MCF 10A (cell line): ENCODE measurements around the gene PLA2G4E. TPM values are rescaled to one million over a fixed set of nuclear protein-coding genes. Genes with fewer than 3 reads are reported as not detected.
A peak's percentile ranks its signal among the peaks of the same experiment; 100 is the strongest.

Experiments used
- BruUV-seq: library from RNA; stranded (reverse); fragments of 400-500 nt; replicated peaks from 2 replicates; lab custom pipeline; 2021; lab: Mats Ljungman, UMichigan
- CTCF ChIA-PET: fragments of 300-600 bp; sonication (Branson Sonifier 250); formaldehyde crosslinking; extraction: SDS; loops from one replicate; lab custom pipeline; 2021; ENCODE audit warnings: antibody characterized with exemption, inconsistent platforms; lab: Yijun Ruan, JAX
- POLR2A ChIA-PET: fragments of 300-600, 350-650 bp; sonication (Branson Sonifier 250); formaldehyde crosslinking; extraction: SDS; loops from one replicate; lab custom pipeline; 2020; ENCODE audit warnings: antibody characterized with exemption, inconsistent platforms; lab: Yijun Ruan, JAX
- DNase-seq: peaks from one replicate; pipeline ENCODE4 v3.0.0-alpha.2; 2018; ENCODE audit not compliant: unreplicated experiment
- H3K27ac Mint-ChIP-seq: one replicate; pipeline ENCODE4 v1.8.0; 2022; ENCODE audit warnings: mild to moderate bottlenecking, low read depth, mixed read lengths; ENCODE audit not compliant: unreplicated experiment
- H3K27me3 Mint-ChIP-seq: one replicate; pipeline ENCODE4 v1.8.0; 2022; ENCODE audit warnings: mixed read lengths; ENCODE audit not compliant: insufficient read depth, unreplicated experiment
- H3K36me3 Mint-ChIP-seq: one replicate; pipeline ENCODE4 v1.8.0; 2022; ENCODE audit warnings: mild to moderate bottlenecking, moderate library complexity, mixed read lengths; ENCODE audit not compliant: insufficient read depth, unreplicated experiment
- H3K4me1 Mint-ChIP-seq: one replicate; pipeline ENCODE4 v1.8.0; 2022; ENCODE audit warnings: mixed read lengths; ENCODE audit not compliant: insufficient read depth, unreplicated experiment
- H3K4me3 Mint-ChIP-seq: one replicate; pipeline ENCODE4 v1.8.0; 2022; ENCODE audit warnings: mild to moderate bottlenecking, moderate library complexity, mixed read lengths; ENCODE audit not compliant: unreplicated experiment
- H3K9me3 Mint-ChIP-seq: one replicate; pipeline ENCODE4 v1.8.0; 2022; ENCODE audit warnings: mixed read lengths; ENCODE audit not compliant: unreplicated experiment
- intact Hi-C: fragments of 100-400 bp; cut with micrococcal nuclease; formaldehyde crosslinking; loops from 2 replicates; pipeline ENCODE4 v1.14.1; 2022
- total RNA-seq: library from RNA; stranded (reverse); gene quantifications from 2 replicates; pipeline ENCODE4 v1.2.3, GENCODE V29; 2022
- TF ChIP-seq, protein P1 (sequence below): fragments of 200-600 bp; IDR thresholded peaks from one replicate; pipeline ENCODE4 v1.8.0; 2022; ENCODE audit warnings: antibody characterized with exemption, mild to moderate bottlenecking; ENCODE audit not compliant: unreplicated experiment

Gene PLA2G4E
- total RNA-seq, 1 experiment from 2014 or later: 0.12 TPM

DNA sequence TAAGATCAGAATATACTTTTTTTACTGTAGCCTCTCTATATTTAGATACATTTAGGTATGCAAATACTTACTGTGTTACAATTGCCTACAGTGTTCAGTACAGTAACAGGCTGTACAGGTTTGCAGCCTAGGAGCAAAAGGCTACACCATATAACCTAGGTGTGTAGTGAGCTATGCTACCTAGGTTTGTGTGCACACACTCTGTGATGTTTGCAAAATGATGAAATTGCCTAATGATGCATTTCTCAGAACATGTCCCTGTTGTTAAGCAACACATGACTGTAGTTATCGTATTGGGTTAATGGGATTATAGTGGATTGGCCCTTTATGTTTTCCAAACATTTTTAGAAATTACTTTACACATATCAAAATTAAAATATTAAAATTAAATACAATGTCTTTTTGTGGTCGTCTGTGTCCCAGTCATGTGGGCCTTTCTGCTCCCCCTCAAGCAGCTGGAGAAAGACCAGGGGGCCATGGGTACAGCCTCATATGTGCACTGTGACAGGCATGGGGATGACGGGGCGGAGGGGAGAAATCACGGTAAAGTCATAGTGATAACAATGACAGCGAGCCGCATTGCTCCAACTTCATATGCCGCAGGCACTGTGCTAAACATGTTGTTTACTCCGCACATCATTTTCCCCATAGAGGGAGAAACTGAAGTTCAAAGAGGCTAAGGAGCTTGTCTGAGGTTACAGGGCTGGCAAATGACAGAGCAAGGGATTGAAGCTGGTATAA lies 27.4 kb upstream of the PLA2G4E start:
- H3K27ac Mint-ChIP-seq: no peak overlapping the region
- TF ChIP-seq, protein P1, sequence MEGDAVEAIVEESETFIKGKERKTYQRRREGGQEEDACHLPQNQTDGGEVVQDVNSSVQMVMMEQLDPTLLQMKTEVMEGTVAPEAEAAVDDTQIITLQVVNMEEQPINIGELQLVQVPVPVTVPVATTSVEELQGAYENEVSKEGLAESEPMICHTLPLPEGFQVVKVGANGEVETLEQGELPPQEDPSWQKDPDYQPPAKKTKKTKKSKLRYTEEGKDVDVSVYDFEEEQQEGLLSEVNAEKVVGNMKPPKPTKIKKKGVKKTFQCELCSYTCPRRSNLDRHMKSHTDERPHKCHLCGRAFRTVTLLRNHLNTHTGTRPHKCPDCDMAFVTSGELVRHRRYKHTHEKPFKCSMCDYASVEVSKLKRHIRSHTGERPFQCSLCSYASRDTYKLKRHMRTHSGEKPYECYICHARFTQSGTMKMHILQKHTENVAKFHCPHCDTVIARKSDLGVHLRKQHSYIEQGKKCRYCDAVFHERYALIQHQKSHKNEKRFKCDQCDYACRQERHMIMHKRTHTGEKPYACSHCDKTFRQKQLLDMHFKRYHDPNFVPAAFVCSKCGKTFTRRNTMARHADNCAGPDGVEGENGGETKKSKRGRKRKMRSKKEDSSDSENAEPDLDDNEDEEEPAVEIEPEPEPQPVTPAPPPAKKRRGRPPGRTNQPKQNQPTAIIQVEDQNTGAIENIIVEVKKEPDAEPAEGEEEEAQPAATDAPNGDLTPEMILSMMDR: no peak
- CTCF ChIA-PET: interaction anchor here (0.6 to 1.1 kb wide), 5 partner anchors 11 to 351 kb away, joined by 3 to 6 read pairs (median 3); no protein-coding TSS in a partner anchor

DNA sequence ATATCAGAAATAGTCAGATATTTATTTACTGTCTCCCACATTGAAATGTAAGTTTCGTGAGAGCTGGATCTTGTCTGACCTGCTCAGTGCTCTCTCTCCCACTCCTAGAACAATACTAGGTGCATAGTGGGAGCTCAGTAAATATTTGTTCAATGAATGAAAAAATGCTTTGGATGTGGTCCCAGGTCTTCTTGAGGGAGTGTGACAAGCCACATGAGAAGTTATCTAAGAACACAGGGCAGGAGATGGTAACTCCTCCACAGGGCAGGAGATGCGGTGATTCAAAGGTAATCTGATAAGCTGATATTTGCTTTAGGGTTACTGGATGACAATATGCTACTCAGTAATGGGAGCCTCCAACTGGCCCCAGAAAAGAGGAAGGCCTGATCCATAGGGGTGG lies 25.8 kb upstream of the PLA2G4E start:
- H3K27ac Mint-ChIP-seq: no peak overlapping the region
- H3K27me3 Mint-ChIP-seq: no peaks in the 10 kb centered on the region
- ChIA-PET CTCF (interaction anchor here (0.7 to 1.4 kb wide), 3 partner anchors 14 to 57 kb away, joined by 3 read pairs; no protein-coding TSS in a partner anchor), POLR2A (no interaction called here)
- H3K4me3 Mint-ChIP-seq: no peak overlapping the region
- no peaks in the 10 kb centered on the region for H3K4me1 Mint-ChIP-seq
- TF ChIP-seq, protein P1: no peak
- intact Hi-C loops: no loop called here
- no peak for DNase-seq
- no peaks in the 10 kb centered on the region for H3K36me3 Mint-ChIP-seq
- H3K9me3 Mint-ChIP-seq: no peaks in the 10 kb centered on the region
- BruUV-seq: no TSS peak

More for the DNA sequence above, 27.4 kb upstream of the PLA2G4E start:
- Mint-ChIP-seq H3K9me3 (no peaks in the 10 kb centered on the region), H3K27me3 (no peaks in the 10 kb centered on the region), H3K36me3 (no peaks in the 10 kb centered on the region), H3K4me3 (no peak overlapping the region), H3K4me1 (no peaks in the 10 kb centered on the region)
- intact Hi-C loops: no loop called here
- POLR2A ChIA-PET: interaction anchor here (1.1 to 1.4 kb wide), 2 partner anchors 9 to 76 kb away, joined by 3 to 6 read pairs; partner anchors contain the start of gene EHD4
- no TSS peak for BruUV-seq
- DNase-seq: peak; percentile 26

DNA sequence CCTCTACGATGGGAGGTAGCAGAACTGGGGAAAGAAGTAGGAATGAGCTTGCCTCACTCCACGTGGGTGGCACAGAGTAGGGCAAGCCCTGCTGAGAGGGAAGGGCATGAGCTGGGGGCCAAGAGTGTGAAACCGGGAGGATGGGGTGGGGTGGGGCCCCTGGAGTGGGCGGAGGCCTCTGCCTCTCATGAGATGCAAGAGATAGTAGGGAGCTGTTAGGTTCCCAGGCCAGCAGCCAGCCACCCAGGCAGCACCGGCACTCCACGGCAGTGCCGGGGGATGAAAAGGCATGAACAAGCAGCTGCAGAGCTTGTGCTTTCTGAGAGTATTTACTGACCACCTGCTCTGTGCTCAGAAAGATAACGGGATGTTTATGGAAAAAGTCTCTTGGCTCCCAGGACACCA lies 24.4 kb upstream of the PLA2G4E start:
- intact Hi-C loops: no loop called here
- no peaks in the 10 kb centered on the region for H3K27me3 Mint-ChIP-seq
- no peaks in the 10 kb centered on the region for H3K9me3 Mint-ChIP-seq
- TF ChIP-seq, protein P1: no peak
- POLR2A ChIA-PET: no interaction called here
- H3K36me3 Mint-ChIP-seq: no peaks in the 10 kb centered on the region
- BruUV-seq: no TSS peak
- no peak for DNase-seq
- CTCF ChIA-PET: interaction anchor here (0.6 to 0.9 kb wide), 2 partner anchors 12 to 30 kb away, joined by 3 read pairs; no protein-coding TSS in a partner anchor
- no peaks in the 10 kb centered on the region for H3K4me1 Mint-ChIP-seq
- H3K27ac Mint-ChIP-seq: no peak overlapping the region
- no peak overlapping the region for H3K4me3 Mint-ChIP-seq

DNA sequence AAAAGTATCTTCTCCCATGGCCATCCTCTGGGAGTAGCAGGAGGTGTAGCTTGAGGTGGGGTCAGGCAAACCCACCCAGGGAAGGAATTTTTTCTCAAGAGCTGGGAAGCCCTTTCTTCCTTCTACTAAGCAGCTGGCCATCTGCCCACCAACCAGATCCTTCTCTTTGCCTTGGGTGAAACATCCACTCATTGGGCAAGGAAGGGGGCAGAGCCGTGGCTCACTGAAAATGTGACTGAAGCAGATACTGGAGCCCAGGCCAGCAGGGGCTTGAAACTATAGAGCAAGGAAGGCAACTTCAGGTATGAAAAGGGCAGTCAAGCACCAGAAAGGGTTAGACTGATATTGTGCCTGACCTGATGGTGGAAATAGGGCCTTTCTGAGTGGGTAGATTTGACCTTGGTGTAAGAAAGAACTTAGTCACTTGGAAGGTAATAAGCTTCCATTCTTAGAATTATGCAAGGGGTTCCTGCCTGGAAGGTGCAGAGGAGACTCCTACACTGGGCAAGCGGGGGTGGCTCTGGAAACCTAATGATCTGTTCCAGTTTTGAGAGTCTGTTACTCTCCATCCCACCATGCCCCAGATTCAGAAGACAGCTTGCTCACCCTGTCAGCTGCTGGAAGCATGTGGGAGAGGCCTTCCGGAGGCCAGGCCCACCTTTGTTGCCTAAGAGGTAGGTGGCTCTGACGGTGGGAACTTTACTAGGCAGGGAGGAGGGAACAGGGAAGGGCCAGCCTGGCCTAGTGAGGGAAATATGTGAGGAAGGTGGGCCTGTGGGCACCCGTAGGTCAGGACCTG lies 22.0 kb upstream of the PLA2G4E start:
- Mint-ChIP-seq H3K4me1 (no peaks in the 10 kb centered on the region), H3K9me3 (no peaks in the 10 kb centered on the region), H3K36me3 (no peaks in the 10 kb centered on the region), H3K27me3 (no peaks in the 10 kb centered on the region), H3K27ac (no peak overlapping the region), H3K4me3 (no peak overlapping the region)
- no peak for DNase-seq
- BruUV-seq: no TSS peak
- intact Hi-C loops: no loop called here
- TF ChIP-seq, protein P1: no peak
- POLR2A ChIA-PET: interaction anchor here (1.2 to 1.7 kb wide), 3 partner anchors 8 to 15 kb away, joined by 3 to 6 read pairs (median 4); no protein-coding TSS in a partner anchor
- CTCF ChIA-PET: interaction anchor here (0.6 to 2.8 kb wide), 2 partner anchors 9 to 53 kb away, joined by 3 to 7 read pairs; no protein-coding TSS in a partner anchor
